NCI-H1417 treated with DMSO at 0.1 percent for 48 hours (cell line): ENCODE measurements around the gene AK9.

ENCODE experiments used
- DNase-seq: peaks from one replicate; lab custom pipeline; 2025; lab: John Stamatoyannopoulos, UW

Gene AK9

DNA sequence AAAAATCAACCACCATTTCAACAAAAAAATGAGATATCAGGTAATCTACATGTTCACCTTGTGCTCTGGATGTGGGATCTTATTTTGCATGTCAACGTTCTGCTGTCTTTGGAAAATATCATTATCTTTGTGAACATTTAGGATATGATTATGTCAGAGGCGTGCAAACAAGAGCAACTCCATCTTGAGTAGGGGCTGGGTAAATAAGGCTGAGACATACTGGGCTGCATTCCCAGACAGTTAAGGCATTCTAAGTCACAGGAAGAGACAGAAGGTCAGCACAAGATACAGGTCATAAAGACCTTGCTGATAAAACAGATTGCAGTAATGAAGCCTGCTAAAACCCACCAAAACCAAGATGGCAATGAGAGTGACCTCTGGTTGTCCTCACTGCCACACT is 179.2 kb downstream of the AK9 start:
- no peak for DNase-seq

DNA sequence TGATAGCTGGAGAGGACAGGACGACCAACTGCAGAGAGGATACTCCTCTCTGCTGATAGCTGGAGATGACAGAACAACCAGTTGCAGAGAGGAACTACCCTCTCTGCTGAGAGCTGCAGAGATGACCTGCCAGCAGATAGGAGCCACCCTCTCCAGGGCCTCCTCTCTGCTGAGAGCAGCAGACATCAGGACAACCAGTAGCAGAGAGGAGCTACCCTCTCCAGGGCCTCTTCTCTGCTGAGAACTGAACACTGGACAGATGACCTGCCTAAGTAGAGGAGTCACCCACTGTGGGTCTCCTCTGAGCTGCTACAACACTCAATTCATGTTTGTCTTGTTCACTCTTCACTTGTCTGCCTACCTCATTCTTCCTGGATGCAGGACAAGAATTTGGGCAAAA is 180.6 kb downstream of the AK9 start:
- no peak for DNase-seq

DNA sequence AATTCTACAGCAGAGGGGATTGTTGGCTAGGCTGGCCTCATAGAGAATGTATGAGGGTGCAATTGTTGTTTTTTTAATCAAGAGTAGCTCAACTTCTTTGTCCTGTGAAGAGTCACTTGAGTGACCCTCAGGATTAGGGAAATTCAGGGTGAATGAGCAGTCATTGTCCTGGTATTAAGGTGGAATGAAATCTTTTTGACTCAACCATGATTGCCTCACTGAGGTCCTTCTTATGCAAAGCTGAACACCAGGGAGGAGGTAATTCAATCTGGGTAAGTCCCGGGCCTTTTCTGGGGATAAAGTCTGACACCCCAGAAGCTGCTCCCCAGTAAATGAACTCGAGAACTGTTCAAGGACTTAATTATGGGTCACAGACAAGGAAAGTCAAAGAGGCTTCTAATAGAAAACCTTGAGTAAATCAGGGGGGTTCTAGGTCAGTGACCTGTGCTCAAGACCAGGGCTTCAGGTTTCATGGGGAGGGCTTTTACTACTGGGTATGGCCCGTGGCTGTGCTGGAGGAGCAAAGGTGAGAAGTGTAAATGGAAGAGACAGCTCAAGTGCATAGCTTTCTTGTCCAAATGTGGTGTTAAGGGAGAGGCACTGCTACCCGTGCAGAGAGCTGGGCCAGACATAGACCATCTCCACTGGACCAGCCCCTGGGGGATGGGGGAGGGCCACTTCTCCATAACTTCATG is 182.7 kb downstream of the AK9 start:
- DNase-seq = no peak

DNA sequence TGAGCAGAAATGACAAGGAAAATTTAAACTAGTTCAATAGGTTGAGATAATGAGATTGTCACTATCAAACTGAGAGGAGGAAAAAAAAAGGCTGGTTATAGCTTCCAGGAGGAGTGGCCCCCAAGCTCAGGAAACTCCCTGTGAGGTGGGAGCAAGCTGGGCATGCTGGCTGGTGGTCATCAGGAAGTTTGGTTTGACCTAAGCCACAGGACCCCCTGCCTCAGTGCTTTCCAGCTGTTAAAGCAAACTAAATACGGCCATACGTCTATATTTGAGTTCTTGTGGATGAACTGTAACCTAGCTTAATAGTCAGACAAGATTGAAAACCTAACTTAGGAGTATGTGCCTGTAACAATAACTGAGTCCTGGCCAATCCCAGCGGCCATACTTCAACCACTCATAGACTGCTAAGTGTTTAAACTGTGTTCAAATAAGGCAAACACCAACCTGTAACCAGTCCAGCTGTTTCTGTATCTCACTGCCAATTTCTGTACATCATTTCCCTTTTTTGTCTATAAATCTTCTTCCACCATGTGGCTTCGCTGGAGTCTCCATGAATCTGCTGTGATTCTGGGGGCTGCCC is 183.4 kb downstream of the AK9 start:
- DNase-seq = no peak

DNA sequence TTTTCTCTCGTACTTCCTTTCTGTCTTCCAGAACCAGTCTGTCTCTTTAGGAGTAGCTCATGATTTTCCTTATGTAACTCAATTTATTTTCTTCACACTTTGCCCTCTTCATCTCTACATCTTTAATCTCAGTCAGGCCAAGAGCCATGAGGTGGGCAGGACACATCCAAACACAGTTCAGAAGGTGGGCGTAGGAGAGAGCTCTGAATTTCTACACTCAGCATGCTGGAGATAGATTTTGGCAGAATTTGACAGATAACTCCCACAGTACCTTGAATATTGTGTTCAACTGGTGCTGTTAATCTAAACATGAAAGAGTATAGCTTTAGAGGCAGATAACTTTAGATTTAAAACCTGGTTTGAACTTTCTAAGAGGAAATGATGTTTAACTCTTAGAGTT is 184.2 kb downstream of the AK9 start:
- DNase-seq = no peak

DNA sequence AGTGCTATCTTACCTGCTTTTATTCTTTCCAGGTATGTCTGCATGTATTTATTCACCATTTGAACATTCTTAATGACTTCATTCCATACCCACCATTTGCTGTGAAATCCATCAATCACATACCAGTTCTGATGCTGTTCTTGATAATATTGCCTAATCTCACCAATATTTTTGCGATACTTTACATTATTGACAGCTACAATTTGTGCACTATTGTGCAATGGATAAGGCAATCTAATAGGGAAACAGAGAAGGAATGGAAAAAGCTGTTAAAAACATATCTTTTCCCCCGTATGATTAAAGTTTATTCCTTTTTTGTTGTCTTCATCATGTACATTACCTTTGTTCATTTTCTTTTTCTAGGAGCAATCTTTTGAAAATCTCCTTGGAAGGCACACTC is 184.7 kb downstream of the AK9 start:
- DNase-seq = no peak

DNA sequence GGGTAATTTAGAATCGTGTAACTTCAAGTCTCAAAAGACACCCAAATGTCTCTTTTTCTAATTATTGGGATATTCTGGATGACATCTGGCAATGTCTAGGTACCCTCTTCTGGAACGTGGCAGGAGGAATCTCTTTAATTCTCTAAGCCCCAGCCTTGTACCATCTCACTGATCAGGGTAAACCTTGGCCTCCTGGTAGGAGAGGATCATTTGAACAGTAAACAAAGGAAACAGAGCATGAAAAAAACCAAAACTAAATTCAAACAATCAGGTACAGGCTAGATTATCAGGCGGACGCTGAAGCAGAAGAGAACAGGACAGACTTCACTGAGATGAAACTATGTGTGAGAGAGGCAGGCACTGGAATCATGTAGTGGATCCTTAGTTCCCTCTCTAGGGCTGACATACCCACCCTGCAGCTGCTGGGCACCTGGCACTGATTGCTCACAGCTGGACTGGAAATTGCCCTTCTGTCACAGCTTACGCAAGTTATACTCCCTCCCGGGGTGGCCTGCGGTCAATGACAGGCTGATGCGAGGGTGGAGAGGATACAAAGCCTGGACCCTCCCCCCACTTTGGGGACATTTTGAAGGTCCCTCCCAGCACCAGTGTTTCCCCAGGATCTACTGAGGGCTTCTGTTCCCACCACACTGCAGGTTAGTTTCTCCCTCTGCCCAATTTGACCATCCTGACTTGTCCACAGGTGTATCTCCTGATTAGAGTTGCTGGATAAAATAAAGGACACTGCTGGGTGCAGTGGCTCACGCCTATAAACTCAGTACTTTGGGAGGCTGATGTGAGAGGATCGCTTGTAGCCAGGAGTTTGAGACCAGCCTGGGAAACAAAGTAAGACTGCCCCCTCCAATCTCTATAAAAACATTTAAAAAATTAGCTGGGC is 187.4 kb downstream of the AK9 start:
- no peak for DNase-seq

DNA sequence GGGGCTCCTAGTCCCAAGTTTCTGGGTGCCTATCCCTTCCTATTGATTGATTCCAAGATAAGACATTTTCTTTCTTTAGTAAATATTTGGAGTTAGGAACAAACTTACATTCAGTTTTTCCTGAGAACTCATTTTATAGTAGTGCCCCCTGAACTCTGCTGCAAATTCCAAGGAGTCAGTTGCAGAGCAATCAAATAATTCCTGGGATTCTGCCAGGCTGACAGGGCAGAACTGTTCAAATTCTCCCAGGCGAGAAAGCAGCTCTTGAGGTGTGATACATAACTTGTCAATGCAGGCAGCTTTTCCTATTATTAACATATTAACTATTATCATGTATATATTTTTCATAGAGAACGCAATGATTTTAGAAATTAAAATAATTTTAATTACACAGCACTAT is 192.1 kb downstream of the AK9 start:
- DNase-seq = no peak

DNA sequence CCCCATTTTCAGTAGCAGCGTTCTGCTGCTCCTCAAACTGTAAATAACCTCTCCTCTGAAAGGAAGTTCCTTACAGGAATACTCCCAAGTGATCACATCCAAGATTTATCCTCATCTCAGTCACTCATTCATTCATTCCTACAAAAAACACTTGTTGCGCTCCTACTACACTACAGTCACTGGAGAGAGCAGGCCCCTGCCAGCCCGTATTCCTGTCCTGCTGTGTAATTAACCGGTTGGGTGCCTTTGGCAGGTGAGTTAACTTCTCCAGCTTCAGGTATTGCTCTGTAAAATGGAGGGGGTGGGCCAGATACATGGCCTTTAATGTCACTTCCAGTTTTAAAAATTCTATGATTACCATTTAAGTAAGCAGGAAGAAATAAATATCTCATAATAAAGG is 192.9 kb downstream of the AK9 start:
- no peak for DNase-seq

DNA sequence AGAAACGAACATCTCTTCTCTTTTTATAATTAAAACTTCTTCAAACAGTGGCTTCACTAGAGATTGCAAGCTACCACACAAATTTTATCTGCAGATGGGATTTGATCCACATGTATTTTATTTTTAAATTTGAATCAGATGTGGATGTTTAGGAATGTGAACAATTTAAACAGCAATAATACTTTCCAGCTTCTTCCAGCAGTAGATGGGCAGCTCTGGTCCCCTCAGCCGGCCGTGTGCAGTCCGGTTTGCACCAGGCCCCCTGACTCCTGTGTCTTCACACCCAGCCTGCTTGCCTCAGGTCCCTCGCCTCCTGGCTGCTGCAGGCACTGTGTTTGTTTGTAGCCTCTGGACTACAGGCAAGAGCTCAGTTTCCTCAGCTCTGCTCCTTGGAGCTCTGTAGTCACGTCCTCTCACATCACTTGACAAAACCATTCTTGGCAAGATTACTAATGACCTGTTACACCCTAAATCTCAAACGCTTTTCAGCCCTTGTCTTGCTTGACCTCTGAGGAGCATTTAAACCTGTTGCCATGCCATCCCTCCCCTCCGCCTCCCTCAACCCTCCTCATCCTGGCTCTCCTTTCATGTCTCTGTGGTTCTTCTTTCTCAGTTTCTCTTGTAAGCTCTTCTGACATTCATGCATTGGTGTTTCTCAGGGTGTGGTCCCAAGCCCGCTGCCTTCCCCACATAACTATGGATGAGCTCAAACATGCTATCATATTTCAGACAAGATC is 194.8 kb downstream of the AK9 start:
- no peak for DNase-seq

DNA sequence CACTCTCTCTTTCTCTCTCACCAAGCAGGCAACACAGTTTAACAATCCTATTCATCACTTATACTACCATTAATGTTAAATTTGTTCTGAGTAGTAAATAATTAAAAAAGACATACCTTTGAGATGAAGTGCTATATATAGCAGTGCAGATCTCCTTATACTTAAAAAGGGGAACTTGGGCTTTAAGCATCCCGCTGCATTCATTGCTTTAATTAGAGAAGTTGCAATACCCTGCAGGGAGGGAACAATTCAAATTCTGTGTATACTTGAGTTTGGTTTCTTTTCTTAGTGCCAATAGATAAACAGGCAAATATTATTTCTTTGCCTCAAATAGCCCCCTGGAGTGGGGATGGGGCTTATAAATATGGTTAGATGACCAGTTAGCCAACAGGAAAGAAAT is 197.1 kb downstream of the AK9 start:
- no peak for DNase-seq

DNA sequence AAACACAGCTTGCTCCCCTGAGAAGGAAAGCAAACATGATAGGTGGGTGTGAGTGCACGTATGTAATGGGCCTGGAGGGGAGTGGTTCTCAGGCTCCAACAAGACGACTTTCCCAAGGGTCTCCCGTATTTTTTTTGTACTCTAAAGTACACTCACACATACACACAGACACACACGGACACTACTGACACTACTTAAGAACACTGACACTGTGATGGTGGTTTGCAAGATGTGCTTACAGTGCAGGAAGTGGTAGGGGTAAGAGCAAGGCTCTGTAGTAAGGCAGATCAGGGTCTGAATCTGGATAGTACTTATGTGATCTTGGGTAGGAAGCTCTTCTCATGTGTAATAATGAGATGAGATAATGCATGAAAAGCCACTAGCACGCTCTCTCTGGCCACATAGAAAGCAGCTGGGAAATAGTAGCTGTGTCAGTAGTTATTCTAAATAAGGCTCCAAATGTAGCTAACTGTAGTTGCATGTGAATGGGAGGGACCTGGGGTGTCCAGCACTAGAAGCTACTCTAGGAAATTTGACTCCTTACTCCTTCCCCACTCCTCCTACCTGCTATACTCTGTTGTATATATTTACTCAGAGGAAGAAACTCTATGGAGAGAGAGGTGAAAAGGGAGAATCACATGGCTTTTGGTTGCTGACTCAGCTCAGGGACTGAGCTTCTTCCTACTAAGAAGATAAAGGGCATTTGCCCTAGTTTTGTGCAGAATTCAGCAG is 199.6 kb downstream of the AK9 start:
- no peak for DNase-seq

DNA sequence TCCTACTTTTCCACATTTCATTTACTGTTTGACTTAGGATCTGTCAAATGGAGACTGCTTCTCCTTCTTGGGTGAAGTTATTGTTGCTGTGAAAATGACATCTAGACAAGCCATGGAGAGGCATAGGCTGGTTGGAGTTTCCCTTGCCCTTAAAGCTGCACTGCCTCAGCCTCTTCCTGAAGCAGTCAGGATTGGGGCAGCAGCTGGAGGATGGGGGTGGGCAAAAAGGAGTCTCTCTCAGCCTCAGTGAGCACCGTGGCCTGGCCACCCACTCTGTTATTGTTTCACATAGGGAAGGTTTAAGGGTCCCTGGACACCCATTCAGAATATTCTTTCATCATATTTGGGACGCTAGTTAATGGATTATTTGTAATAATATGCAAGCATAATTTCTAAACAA is 200.3 kb downstream of the AK9 start:
- DNase-seq = no peak

DNA sequence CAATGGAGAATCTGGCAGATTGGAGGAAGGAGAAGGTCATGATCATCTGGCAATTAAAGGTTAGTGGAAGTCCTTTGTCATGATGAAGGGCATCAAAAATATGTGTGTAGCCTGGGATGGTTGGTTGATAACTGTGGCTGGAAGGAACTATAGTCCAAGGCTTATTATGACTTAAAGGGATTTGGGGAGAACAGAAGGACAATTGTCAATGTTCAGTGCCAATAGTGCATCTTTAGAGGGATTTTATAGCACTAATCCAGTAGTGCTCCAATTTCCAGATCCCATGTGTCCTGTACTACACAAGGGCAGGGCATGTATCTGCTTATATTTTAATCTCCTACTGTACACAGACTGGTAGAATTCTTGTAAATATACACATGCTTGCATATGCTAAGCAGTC is 203.0 kb downstream of the AK9 start:
- DNase-seq = no peak

DNA sequence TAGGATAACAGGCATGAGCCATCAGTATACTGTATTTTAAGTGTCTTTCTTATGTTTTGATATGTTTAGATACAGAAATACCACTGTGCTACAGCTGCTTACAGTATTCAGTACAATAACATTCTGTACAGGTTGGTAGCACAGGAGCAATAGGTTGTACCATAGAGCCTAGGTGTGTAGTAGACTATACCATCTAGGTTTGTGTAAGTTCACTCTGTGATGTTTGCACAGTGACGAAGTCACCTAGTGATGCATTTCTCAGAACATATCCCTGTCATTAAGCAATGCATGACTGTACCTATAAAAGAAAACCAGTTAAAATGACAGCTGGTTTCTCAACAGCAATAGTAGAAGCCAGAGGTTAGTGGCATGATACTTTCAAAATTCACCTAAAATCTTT is 204.9 kb downstream of the AK9 start:
- DNase-seq = no peak

DNA sequence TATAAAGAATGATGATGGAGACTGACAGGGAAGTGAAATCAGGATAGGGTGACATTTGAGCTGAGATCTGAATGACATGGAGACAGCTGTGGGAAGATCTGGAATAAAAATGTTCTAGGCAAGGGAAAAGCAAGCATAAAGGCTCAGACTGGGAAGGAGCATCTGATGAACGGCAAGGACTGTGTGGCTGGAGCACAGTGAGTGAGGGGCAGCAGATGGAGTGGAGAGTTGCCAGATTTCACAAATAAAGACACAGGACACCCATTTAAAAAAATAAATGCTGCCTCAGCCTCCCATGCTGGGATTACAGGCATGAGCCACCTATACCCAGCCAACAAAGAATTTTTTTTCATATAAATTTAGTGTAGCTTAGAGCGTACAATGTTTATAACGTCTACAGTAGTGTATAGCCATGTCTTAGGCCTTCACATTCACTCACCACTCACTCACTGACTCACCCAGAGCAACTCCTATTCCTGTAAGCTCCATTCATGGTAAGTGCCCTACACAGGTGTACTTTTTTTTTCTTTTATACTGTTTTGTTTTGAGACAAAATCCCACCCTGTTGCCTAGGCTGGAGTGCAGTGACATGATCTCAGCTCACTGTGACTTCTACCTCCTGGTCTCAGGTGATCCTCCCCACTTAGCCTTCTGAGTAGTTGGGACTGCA is 205.6 kb downstream of the AK9 start:
- DNase-seq = no peak

DNA sequence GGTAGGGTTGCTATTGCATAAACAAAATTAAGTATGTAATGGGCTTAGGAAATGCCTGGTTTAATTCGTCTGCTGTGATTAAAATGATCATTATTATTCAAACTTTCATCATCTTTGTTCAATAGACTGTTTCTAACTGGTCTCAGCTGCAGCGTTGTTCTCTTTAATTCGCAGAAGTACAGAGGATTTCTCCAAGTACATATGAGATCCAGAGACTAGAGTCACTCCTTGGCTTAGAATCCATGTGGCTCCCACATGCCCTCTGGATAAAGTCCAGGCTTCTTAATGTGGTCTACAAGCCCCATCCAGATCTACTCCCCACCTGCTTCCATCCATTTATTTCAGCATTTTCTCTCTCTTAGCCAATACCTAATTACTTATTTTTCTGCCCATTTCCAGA is 206.9 kb downstream of the AK9 start:
- no peak for DNase-seq

DNA sequence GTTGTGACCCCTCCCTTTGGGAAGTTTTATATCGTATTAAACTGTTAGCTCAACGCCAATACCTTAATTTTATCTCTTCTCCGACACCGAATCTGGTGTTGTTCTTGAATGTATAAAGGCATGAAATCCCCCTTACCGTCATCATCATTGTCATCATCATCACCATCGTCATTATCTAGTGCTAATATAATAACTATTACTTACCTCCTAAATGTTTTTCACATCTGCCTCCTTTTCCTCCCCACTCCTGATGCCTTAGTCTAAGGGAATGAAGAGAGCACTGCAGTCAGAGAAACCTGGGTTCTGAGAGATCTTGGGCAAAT is 207.3 kb downstream of the AK9 start:
- DNase-seq = no peak

DNA sequence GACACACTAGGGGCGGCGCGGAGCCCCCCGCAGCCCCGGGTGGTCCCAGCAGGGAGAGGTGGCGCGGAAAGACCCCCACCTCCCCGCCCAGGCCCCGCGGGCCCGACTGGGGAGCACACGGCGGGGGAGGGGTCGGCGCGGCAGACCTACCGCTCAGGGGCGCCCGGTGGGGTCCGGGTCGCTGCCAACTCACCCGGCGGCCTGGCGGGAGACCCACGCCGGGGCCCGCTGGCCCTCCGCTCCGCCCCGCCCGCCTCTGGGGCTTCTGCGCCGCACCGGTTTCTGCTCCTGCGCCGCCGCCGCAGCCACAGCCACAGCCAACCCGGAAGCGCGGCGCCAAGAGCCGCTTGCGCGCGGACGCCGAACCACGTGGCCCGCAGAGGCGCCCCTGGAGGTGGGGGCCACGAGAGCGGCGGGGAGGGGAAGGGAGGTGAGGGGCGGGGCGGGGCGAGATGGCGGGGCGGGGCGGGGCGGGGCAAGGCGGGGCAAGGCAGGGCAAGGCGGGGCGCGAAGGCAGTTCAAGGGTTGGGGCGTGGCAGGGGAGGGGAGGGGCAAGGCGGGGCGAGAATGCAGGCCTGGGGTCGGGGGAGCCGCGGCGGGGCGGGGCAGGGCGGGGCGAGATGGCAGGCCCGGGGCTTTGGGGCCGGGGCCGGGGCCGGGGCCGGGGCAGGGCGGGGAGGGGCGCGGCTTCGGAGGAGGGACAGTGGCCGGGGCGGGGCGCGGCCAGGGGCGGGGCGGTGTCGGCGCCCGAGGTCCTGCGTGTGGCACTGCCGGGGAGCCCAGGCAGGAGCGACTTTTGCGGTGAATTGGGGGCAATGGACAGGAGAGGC is 207.9 kb downstream of the AK9 start, which contains the start of gene ZBTB24:
Gene ZBTB24, minus strand, starts transcription at position 315 of the 830 bp plus-strand sequence. CDS start 1,193 bp downstream, outside the sequence.
- no peak for DNase-seq

DNA sequence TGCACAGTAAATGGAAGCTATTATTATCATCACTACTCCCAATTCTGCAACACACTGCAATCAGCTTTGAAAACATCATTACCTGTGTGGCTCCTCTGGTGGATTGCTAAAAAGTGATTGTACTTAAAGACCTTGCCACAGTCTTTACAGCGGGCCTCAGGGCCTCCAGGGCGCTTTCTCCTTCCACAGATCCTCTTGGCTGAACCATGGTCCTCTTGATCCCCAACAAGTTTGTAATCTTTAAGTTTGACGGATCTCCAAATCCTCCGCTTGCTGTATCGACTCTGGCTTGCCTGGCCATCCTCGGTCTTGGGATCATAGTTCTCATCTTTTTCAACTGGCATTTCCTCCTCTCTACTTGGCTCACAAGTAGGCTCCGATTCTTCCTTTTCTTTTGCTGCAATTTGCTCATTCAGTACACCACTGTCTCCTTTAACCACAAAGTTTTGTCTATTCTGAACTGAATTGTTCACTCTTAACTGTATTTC is 210.0 kb downstream of the AK9 start:
- DNase-seq = no peak
